WTC11 (cell line): Measurements from ENCODE around the gene ADAM22. TPM values are rescaled to one million over a fixed set of nuclear protein-coding genes. Genes with fewer than 3 reads are reported as not detected.

ENCODE experiments used
- ATAC-seq: fragments of 200-7000 bp; cut with Tn5 transposase; 2 replicates; pipeline ENCODE4 v1.10.0; 2021; ENCODE audit warnings: mild to moderate bottlenecking, moderate library complexity
- CTCF ChIA-PET: fragments of 300-600 bp; sonication (Branson Sonifier 250); formaldehyde crosslinking; loops from one replicate; lab custom pipeline; 2021; ENCODE audit warnings: antibody characterized with exemption; lab: Charles Lee
- POLR2A ChIA-PET: fragments of 350-600 bp; sonication (Branson Sonifier 250); formaldehyde crosslinking; loops from one replicate; lab custom pipeline; 2021; ENCODE audit warnings: antibody characterized with exemption; lab: Charles Lee
- DNase-seq: peaks from one replicate; pipeline ENCODE4 v3.0.0; 2021; ENCODE audit warnings: low spot score
- H3K27ac Mint-ChIP-seq: 2 replicates; pipeline ENCODE4 v1.8.0; 2021; ENCODE audit warnings: mixed read lengths
- H3K27me3 Mint-ChIP-seq: 2 replicates; pipeline ENCODE4 v1.8.0; 2021; ENCODE audit warnings: low read depth, mild to moderate bottlenecking, moderate library complexity, mixed read lengths
- H3K36me3 Mint-ChIP-seq: 2 replicates; pipeline ENCODE4 v1.8.0; 2021; ENCODE audit warnings: mixed read lengths
- H3K4me1 Mint-ChIP-seq: 2 replicates; pipeline ENCODE4 v1.8.0; 2022; ENCODE audit warnings: mixed read lengths
- H3K4me3 Mint-ChIP-seq: 2 replicates; pipeline ENCODE4 v1.8.0; 2021; ENCODE audit warnings: mild to moderate bottlenecking, moderate library complexity, mixed read lengths
- H3K9me3 Mint-ChIP-seq: 2 replicates; pipeline ENCODE4 v1.8.0; 2021; ENCODE audit warnings: mixed read lengths
- CBFB ChIP-seq: sonication (generic); formaldehyde crosslinking; IDR thresholded peaks from 2 replicates; pipeline ENCODE4 v1.8.1; 2022; ENCODE audit warnings: mild to moderate bottlenecking, low read depth, missing genetic modification reagents
- ERG ChIP-seq: fragments of 250-450 bp; sonication (Bioruptor Pico); IDR thresholded peaks from 2 replicates; pipeline ENCODE4 v1.8.0; 2021; ENCODE audit warnings: mild to moderate bottlenecking
- ESRRA ChIP-seq: sonication (generic); formaldehyde crosslinking; IDR thresholded peaks from 2 replicates; pipeline ENCODE4 v1.8.1; 2022; ENCODE audit warnings: mild to moderate bottlenecking, missing genetic modification reagents, borderline replicate concordance
- GABPB1 ChIP-seq: sonication (generic); formaldehyde crosslinking; IDR thresholded peaks from 2 replicates; pipeline ENCODE4 v1.8.1; 2023; ENCODE audit warnings: mild to moderate bottlenecking, missing genetic modification reagents
- JAZF1 ChIP-seq: fragments of 250-450 bp; sonication (Bioruptor Pico); IDR thresholded peaks from 2 replicates; pipeline ENCODE4 v1.9.0; 2021; ENCODE audit warnings: moderate library complexity, mild to moderate bottlenecking, inconsistent platforms
- JUN ChIP-seq: sonication (generic); formaldehyde crosslinking; IDR thresholded peaks from 2 replicates; pipeline ENCODE4 v1.8.0; 2023; ENCODE audit warnings: mild to moderate bottlenecking, missing genetic modification reagents
- NR3C1 ChIP-seq: sonication (generic); formaldehyde crosslinking; conservative IDR thresholded peaks from 2 replicates; pipeline ENCODE4 v1.8.1; 2023; ENCODE audit warnings: low read depth, mild to moderate bottlenecking, missing genetic modification reagents
- PRRX2 ChIP-seq: fragments of 250-450 bp; sonication (Bioruptor Pico); IDR thresholded peaks from 2 replicates; pipeline ENCODE4 v1.8.0; 2021; ENCODE audit warnings: mild to moderate bottlenecking
- TCF7 ChIP-seq: sonication (generic); formaldehyde crosslinking; IDR thresholded peaks from 2 replicates; pipeline ENCODE4 v1.8.0; 2022; ENCODE audit warnings: mild to moderate bottlenecking, low read depth, missing genetic modification reagents, moderate library complexity
- TEAD1 ChIP-seq: sonication (generic); formaldehyde crosslinking; IDR thresholded peaks from 2 replicates; pipeline ENCODE4 v1.8.0; 2022; ENCODE audit warnings: mild to moderate bottlenecking, missing genetic modification reagents
- TEAD4 ChIP-seq: sonication (generic); formaldehyde crosslinking; IDR thresholded peaks from 2 replicates; pipeline ENCODE4 v1.8.0; 2022; ENCODE audit warnings: mild to moderate bottlenecking, missing genetic modification reagents
- ZNF138 ChIP-seq: sonication (generic); formaldehyde crosslinking; conservative IDR thresholded peaks from 2 replicates; pipeline ENCODE4 v1.8.1; 2022; ENCODE audit warnings: mild to moderate bottlenecking, moderate library complexity, missing genetic modification reagents
- ZNF219 ChIP-seq: sonication (generic); formaldehyde crosslinking; IDR thresholded peaks from 2 replicates; pipeline ENCODE4 v1.8.0; 2023; ENCODE audit warnings: missing genetic modification reagents, mild to moderate bottlenecking, borderline replicate concordance
- ZNF396 ChIP-seq: fragments of 250-450 bp; sonication (Bioruptor Pico); IDR thresholded peaks from 2 replicates; pipeline ENCODE4 v1.8.0; 2021; ENCODE audit warnings: mild to moderate bottlenecking, moderate library complexity, borderline replicate concordance
- ZNF416 ChIP-seq: fragments of 250-450 bp; sonication (Bioruptor Pico); IDR thresholded peaks from 2 replicates; pipeline ENCODE4 v1.9.0; 2021; ENCODE audit warnings: mild to moderate bottlenecking, inconsistent platforms
- total RNA-seq: library from RNA; stranded (reverse); gene quantifications from 3 replicates; pipeline ENCODE4 v1.2.3, GENCODE V29; 2021
- TF ChIP-seq, protein P1 (sequence below): fragments of 250-450 bp; sonication (Bioruptor Pico); IDR thresholded peaks from 2 replicates; pipeline ENCODE4 v1.9.0; 2021; ENCODE audit warnings: moderate library complexity, mild to moderate bottlenecking, inconsistent platforms, borderline replicate concordance
- TF ChIP-seq, protein P2 (sequence below): sonication (generic); formaldehyde crosslinking; conservative IDR thresholded peaks from 2 replicates; pipeline ENCODE4 v1.8.1; 2022; ENCODE audit warnings: mild to moderate bottlenecking, missing genetic modification reagents
- TF ChIP-seq, protein P3 (sequence below): sonication (generic); formaldehyde crosslinking; IDR thresholded peaks from 2 replicates; pipeline ENCODE4 v1.8.0; 2022; ENCODE audit warnings: mild to moderate bottlenecking, missing genetic modification reagents
- TF ChIP-seq, protein P4 (sequence below): sonication (generic); formaldehyde crosslinking; conservative IDR thresholded peaks from 2 replicates; pipeline ENCODE4 v1.8.1; 2023; ENCODE audit warnings: mild to moderate bottlenecking, low read depth, missing genetic modification reagents, moderate library complexity
- TF ChIP-seq, protein P5 (sequence below): sonication (generic); formaldehyde crosslinking; IDR thresholded peaks from 2 replicates; pipeline ENCODE4 v1.8.1; 2022; ENCODE audit warnings: missing genetic modification reagents, borderline replicate concordance
- TF ChIP-seq, protein P6 (sequence below): sonication (generic); formaldehyde crosslinking; IDR thresholded peaks from 2 replicates; pipeline ENCODE4 v1.8.1; 2022; ENCODE audit warnings: low read depth, missing genetic modification reagents, borderline replicate concordance
- TF ChIP-seq, protein P7 (sequence below): fragments of 250-450 bp; sonication (Bioruptor Pico); IDR thresholded peaks from 2 replicates; pipeline ENCODE4 v1.9.0; 2021; ENCODE audit warnings: mild to moderate bottlenecking, borderline replicate concordance

Gene ADAM22
- total RNA-seq, 1 experiment from 2014 or later, result 12.4 TPM

DNA sequence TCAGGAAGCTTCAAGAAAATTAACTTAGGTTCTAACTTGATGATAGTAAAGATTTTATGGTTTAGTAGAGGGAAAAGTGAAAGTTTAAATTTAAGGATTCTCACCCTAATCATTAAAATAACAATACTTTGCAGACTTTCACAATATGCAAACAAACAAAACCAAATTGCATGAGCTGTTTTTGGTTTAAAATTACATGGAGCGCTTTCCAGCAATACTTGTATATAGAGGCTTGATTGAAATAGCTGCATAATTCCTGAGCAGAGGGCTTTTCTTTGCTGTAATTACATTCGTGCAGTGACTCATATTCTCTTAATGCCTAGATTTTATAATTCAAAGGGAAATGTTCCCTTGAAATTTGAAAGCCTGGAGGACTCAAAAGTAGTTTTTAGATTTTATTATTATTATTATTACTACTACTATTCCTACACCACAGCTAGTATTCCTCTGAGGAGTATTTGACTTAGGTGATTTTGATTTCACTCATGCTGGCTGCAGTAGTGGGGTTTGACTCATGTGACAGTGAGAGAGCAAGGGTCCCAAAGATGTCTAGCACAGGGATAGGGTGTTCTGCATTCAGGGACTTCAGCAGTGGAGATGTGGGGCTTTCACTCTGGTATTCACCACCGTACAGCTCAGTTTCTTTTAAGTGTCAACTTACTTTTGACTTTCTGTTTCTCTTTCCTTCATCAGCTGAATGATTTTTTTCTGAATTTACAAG is 138.1 kb downstream of the ADAM22 start:
- TF ChIP-seq PRRX2 (CRISPR knock-in tag), result no peak
- TF ChIP-seq, protein P1, sequence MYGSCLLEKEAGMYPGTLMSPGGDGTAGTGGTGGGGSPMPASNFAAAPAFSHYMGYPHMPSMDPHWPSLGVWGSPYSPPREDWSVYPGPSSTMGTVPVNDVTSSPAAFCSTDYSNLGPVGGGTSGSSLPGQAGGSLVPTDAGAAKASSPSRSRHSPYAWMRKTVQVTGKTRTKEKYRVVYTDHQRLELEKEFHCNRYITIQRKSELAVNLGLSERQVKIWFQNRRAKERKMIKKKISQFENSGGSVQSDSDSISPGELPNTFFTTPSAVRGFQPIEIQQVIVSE, result no peak
- no peak for TF ChIP-seq ZNF219 (CRISPR knock-in tag)
- TF ChIP-seq, protein P2, sequence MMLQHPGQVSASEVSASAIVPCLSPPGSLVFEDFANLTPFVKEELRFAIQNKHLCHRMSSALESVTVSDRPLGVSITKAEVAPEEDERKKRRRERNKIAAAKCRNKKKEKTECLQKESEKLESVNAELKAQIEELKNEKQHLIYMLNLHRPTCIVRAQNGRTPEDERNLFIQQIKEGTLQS (CRISPR knock-in tag), result no peak
- TF ChIP-seq JAZF1 (CRISPR knock-in tag), result no peak
- no peak for TF ChIP-seq CBFB
- H3K27me3 Mint-ChIP-seq, result no peaks in the 10 kb centered on the region
- DNase-seq (no peak), ATAC-seq (no peak)
- POLR2A ChIA-PET, result no interaction called here
- no peak overlapping the region for H3K4me3 Mint-ChIP-seq
- H3K36me3 Mint-ChIP-seq, result peaks cover 15% of the 10 kb centered on the region
- peaks cover 11% of the 10 kb centered on the region for H3K9me3 Mint-ChIP-seq
- peaks cover 16% of the 10 kb centered on the region for H3K4me1 Mint-ChIP-seq
- H3K27ac Mint-ChIP-seq, result no peak overlapping the region; the same call in 1 of the 2 replicates
- CTCF ChIA-PET, result interaction anchor here (1.6 kb wide), 1 partner anchor 145 kb away, joined by 3 read pairs; no protein-coding TSS in a partner anchor

DNA sequence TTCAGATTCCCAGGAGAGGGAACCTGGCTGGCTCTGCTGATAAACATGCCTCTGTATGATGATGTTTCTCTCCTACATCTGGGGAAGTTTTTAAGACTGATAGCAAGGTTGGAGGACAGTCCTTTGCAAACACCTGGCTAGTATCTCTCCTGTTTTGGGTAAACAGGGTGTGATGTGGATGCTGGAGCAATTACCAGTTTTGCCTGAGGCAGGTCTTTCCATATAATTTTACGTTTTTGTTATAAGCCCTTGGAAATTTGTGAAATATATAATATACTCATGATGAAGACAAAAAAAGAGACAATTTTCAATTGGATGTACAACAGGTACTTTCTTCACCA is 138.6 kb downstream of the ADAM22 start:
- Mint-ChIP-seq H3K4me1 (peaks cover 16% of the 10 kb centered on the region), H3K27ac (no peak overlapping the region; the same call in 1 of the 2 replicates), H3K36me3 (peaks cover 20% of the 10 kb centered on the region), H3K4me3 (no peak overlapping the region), H3K9me3 (peaks cover 15% of the 10 kb centered on the region), H3K27me3 (no peaks in the 10 kb centered on the region)
- DNase-seq, result no peak
- no peak for ATAC-seq
- ChIA-PET POLR2A (no interaction called here), CTCF (interaction anchor here (1.6 kb wide), 1 partner anchor 146 kb away, joined by 3 read pairs; no protein-coding TSS in a partner anchor)
- TF ChIP-seq ZNF396 (CRISPR knock-in tag) (no peak), TEAD1 (CRISPR knock-in tag) (no peak), ESRRA (CRISPR knock-in tag) (no peak), GABPB1 (no peak), NR3C1 (CRISPR knock-in tag) (no peak), ZNF219 (CRISPR knock-in tag) (no peak), TCF7 (CRISPR knock-in tag) (no peak), ZNF416 (CRISPR knock-in tag) (no peak), JUN (CRISPR knock-in tag) (no peak), TEAD4 (no peak), ZNF138 (CRISPR knock-in tag) (no peak), ERG (no peak)
- TF ChIP-seq, protein P3, sequence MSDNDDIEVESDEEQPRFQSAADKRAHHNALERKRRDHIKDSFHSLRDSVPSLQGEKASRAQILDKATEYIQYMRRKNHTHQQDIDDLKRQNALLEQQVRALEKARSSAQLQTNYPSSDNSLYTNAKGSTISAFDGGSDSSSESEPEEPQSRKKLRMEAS (CRISPR knock-in tag), result no peak
- TF ChIP-seq, protein P4, sequence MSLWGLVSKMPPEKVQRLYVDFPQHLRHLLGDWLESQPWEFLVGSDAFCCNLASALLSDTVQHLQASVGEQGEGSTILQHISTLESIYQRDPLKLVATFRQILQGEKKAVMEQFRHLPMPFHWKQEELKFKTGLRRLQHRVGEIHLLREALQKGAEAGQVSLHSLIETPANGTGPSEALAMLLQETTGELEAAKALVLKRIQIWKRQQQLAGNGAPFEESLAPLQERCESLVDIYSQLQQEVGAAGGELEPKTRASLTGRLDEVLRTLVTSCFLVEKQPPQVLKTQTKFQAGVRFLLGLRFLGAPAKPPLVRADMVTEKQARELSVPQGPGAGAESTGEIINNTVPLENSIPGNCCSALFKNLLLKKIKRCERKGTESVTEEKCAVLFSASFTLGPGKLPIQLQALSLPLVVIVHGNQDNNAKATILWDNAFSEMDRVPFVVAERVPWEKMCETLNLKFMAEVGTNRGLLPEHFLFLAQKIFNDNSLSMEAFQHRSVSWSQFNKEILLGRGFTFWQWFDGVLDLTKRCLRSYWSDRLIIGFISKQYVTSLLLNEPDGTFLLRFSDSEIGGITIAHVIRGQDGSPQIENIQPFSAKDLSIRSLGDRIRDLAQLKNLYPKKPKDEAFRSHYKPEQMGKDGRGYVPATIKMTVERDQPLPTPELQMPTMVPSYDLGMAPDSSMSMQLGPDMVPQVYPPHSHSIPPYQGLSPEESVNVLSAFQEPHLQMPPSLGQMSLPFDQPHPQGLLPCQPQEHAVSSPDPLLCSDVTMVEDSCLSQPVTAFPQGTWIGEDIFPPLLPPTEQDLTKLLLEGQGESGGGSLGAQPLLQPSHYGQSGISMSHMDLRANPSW (CRISPR knock-in tag), result no peak
- TF ChIP-seq, protein P5, sequence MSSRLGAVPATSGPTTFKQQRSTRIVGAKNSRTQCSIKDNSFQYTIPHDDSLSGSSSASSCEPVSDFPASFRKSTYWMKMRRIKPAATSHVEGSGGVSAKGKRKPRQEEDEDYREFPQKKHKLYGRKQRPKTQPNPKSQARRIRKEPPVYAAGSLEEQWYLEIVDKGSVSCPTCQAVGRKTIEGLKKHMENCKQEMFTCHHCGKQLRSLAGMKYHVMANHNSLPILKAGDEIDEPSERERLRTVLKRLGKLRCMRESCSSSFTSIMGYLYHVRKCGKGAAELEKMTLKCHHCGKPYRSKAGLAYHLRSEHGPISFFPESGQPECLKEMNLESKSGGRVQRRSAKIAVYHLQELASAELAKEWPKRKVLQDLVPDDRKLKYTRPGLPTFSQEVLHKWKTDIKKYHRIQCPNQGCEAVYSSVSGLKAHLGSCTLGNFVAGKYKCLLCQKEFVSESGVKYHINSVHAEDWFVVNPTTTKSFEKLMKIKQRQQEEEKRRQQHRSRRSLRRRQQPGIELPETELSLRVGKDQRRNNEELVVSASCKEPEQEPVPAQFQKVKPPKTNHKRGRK (CRISPR knock-in tag), result no peak
- TF ChIP-seq, protein P6, sequence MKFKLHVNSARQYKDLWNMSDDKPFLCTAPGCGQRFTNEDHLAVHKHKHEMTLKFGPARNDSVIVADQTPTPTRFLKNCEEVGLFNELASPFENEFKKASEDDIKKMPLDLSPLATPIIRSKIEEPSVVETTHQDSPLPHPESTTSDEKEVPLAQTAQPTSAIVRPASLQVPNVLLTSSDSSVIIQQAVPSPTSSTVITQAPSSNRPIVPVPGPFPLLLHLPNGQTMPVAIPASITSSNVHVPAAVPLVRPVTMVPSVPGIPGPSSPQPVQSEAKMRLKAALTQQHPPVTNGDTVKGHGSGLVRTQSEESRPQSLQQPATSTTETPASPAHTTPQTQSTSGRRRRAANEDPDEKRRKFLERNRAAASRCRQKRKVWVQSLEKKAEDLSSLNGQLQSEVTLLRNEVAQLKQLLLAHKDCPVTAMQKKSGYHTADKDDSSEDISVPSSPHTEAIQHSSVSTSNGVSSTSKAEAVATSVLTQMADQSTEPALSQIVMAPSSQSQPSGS (CRISPR knock-in tag), result no peak
- TF ChIP-seq, protein P7, sequence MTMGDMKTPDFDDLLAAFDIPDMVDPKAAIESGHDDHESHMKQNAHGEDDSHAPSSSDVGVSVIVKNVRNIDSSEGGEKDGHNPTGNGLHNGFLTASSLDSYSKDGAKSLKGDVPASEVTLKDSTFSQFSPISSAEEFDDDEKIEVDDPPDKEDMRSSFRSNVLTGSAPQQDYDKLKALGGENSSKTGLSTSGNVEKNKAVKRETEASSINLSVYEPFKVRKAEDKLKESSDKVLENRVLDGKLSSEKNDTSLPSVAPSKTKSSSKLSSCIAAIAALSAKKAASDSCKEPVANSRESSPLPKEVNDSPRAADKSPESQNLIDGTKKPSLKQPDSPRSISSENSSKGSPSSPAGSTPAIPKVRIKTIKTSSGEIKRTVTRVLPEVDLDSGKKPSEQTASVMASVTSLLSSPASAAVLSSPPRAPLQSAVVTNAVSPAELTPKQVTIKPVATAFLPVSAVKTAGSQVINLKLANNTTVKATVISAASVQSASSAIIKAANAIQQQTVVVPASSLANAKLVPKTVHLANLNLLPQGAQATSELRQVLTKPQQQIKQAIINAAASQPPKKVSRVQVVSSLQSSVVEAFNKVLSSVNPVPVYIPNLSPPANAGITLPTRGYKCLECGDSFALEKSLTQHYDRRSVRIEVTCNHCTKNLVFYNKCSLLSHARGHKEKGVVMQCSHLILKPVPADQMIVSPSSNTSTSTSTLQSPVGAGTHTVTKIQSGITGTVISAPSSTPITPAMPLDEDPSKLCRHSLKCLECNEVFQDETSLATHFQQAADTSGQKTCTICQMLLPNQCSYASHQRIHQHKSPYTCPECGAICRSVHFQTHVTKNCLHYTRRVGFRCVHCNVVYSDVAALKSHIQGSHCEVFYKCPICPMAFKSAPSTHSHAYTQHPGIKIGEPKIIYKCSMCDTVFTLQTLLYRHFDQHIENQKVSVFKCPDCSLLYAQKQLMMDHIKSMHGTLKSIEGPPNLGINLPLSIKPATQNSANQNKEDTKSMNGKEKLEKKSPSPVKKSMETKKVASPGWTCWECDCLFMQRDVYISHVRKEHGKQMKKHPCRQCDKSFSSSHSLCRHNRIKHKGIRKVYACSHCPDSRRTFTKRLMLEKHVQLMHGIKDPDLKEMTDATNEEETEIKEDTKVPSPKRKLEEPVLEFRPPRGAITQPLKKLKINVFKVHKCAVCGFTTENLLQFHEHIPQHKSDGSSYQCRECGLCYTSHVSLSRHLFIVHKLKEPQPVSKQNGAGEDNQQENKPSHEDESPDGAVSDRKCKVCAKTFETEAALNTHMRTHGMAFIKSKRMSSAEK (CRISPR knock-in tag), result no peak
